GM23248 (cell line): ENCODE data around the gene BMERB1.

Experiments
- EZH2 ChIP-seq: fragments of 200-600 bp; sonication (generic); IDR thresholded peaks from 2 replicates; pipeline ENCODE4 v1.6.1; 2018; ENCODE audit warnings: antibody characterized with exemption, mild to moderate bottlenecking; ENCODE audit not compliant: insufficient read depth, poor library complexity, severe bottlenecking
- EZH2phosphoT487 ChIP-seq: fragments of 200-600 bp; sonication (generic); IDR thresholded peaks from 2 replicates; pipeline ENCODE4 v1.6.1; 2018; ENCODE audit warnings: antibody characterized with exemption, moderate library complexity, mild to moderate bottlenecking, low read depth; ENCODE audit not compliant: insufficient read depth

DNA sequence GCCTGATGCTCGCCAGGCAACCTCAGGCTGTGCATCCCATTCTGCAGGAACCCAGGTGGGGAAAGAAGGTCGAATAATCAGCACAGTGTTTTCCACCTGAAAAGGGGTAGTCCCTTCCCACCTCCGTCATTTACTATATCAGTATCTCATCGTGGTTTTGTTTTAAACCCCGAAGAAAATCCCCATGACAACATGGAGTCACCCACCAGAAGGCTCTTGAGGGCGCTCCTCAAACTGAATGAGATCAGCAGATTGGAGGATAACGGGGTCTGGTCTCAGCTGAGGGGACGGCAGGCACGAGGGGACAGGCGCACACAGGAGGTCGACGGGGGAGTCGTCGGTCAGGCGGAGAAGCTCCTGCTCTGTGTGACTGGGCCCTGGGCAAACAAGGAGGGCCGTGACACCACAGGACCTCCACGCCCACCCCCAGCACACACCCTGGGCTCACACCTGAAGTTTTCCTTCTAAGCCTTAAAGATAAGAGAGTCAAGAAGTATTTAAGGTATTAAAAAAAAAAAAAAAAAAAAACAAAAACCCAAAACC lies 164.3 kb downstream of the BMERB1 start:
- TF ChIP-seq EZH2phosphoT487 = no peak
- no peak for TF ChIP-seq EZH2
